ENCODE measurements around the gene CDKN2AIPNL.

The CDKN2AIPNL gene

GRCh38 chr5:134411546-134412266 lies at the start of gene CDKN2AIPNL:
TSS of gene CDKN2AIPNL (minus strand) at chr5:134411881. CDS start at chr5:134411854, 27 bp downstream.
- H3K4me3 ChIP-seq (ENCODE audit: low read length): peak within 1 kb of the TSS; percentile 77
- TF ChIP-seq ZNF274 (IDR thresholded peaks at IDR 0.05; ENCODE audit: low read depth, low read length): no peak

GRCh38 chr5:134460551-134460950 lies 48.9 kb upstream of the CDKN2AIPNL start:
- no peak overlapping the region for H3K4me3 ChIP-seq (ENCODE audit: low read length)
- TF ChIP-seq ZNF274 (IDR thresholded peaks at IDR 0.05; ENCODE audit: low read depth, low read length): no peak

DNA sequence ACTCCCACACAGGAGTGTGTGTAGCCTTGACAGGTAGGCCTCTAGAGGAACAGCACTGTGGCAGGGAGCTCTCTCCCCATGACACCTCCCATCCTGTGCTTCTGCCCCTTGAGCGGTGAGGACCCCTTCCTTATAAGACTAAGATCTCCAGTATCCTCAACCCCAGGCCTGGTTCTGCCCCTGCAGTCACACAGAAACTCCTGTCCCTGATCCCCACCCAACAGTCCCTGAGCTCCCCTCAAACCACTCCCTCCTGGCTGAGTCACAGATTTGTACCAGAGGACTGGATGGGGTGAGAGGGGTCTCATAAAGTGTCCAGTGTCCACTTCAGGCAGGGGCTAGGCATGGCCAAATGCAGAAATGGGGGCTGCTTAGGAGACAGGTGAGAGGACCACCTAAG lies 47.8 kb upstream of the CDKN2AIPNL start:
- H3K4me3 ChIP-seq (ENCODE audit: low read length): no peak overlapping the region
- no peak for TF ChIP-seq ZNF274 (IDR thresholded peaks at IDR 0.05; ENCODE audit: low read depth, low read length)

- H3K4me3 ChIP-seq (ENCODE audit: low read length): no peak overlapping the region
- TF ChIP-seq ZNF274 (IDR thresholded peaks at IDR 0.05; ENCODE audit: low read depth, low read length): no peak
These were observed 47.3 kb upstream of the CDKN2AIPNL start for GRCh38 chr5:134459010-134459403.

- TF ChIP-seq ZNF274 (IDR thresholded peaks at IDR 0.05; ENCODE audit: low read depth, low read length): no peak
- H3K4me3 ChIP-seq (ENCODE audit: low read length): no peak overlapping the region
These were observed 46.7 kb upstream of the CDKN2AIPNL start for GRCh38 chr5:134458234-134459009.

GRCh38 chr5:134457801-134458200 lies 46.1 kb upstream of the CDKN2AIPNL start:
- no peak for TF ChIP-seq ZNF274 (IDR thresholded peaks at IDR 0.05; ENCODE audit: low read depth, low read length)
- no peak overlapping the region for H3K4me3 ChIP-seq (ENCODE audit: low read length)

GRCh38 chr5:134456825-134457224 lies 45.1 kb upstream of the CDKN2AIPNL start:
- no peak overlapping the region for H3K4me3 ChIP-seq (ENCODE audit: low read length)
- TF ChIP-seq ZNF274 (IDR thresholded peaks at IDR 0.05; ENCODE audit: low read depth, low read length): no peak

DNA sequence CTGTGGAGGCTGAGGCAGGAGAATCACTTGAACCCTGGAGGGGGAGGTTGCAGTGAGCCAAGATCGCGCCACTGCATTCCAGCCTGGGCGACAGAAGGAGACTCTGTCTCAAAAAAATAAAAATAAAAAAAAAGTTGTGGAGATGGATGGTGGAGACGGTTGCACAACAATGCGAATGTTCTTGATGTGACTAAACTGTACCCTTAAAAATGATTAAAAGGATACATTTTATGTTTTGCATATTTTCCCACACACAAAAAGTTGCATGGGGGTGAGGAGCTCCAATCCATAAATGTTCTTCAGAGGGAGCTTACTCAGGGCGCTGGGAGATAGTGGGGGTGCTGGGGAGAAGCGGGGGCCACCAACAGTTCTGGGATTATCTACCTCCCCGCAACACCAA lies 43.8 kb upstream of the CDKN2AIPNL start:
- TF ChIP-seq ZNF274 (IDR thresholded peaks at IDR 0.05; ENCODE audit: low read depth, low read length): no peak

GRCh38 chr5:134453016-134453415 lies 41.3 kb upstream of the CDKN2AIPNL start:
- no peak overlapping the region for H3K4me3 ChIP-seq (ENCODE audit: low read length)
- TF ChIP-seq ZNF274 (IDR thresholded peaks at IDR 0.05; ENCODE audit: low read depth, low read length): no peak

More for the DNA sequence above, 43.8 kb upstream of the CDKN2AIPNL start:
- no peak overlapping the region for H3K4me3 ChIP-seq (ENCODE audit: low read length)

DNA sequence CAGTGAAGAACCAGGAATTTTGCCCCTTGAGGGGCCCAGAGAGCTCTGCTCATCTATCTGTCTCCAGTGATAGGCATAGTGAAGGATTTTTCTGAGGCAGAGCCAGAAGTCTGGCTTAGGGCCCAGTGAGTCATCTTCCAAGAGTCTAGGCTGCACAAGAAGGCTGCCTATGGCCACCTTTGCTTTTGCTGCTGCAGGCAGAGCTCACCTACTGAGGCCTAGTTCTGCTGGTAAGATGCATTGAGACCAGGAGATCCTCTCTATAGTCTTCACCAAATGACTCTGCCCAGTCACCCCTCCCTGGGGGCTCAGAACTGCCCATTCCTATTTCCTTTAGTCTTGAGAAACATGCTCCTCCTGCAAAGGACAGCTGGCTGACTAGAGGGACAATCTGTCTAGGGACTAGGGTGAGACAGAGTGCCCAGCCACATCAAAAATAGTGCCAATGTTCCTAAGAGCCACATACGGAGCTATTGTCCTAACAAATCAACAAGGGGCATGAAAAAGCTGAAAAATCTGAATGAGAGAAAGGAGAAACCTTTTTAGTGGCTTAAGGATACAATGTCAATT lies 40.3 kb upstream of the CDKN2AIPNL start:
- H3K4me3 ChIP-seq (ENCODE audit: low read length): no peak overlapping the region
- no peak for TF ChIP-seq ZNF274 (IDR thresholded peaks at IDR 0.05; ENCODE audit: low read depth, low read length)

DNA sequence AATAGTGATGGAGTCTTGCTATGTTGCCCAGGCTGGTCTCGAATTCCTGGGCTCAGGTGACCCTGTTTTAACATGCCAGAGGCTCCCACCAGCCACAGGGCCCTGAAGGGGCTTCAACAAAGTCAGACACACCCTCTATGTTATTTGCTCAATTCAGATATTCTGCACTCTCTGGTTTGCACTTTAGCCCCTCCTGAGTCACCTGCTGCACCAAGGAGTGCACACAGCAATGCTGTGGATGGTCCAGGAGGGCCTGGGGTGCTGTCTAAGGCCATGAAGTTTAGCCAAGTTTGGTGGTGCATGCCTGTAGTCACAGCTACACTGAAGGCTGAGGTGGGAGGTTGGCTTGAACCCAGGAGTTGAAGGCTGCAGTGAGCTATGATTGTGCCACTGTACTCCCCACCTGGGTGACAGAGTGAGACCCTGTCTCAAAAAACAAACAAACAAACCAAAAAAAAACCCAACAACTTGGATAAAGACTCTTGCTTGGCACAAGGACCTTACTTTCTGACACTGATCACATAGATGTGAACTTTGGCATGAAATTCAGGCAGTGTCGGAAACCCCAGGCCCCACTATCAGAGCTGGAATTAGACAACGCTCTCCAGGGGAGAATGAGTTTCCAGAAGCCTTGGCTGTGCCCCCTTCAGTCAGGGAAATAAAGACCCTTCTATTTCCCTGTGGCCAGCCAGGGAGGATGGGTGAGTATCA lies 39.7 kb upstream of the CDKN2AIPNL start:
- H3K4me3 ChIP-seq (ENCODE audit: low read length): no peak overlapping the region
- TF ChIP-seq ZNF274 (IDR thresholded peaks at IDR 0.05; ENCODE audit: low read depth, low read length): no peak

GRCh38 chr5:134450374-134450773 lies 38.7 kb upstream of the CDKN2AIPNL start:
- no peak overlapping the region for H3K4me3 ChIP-seq (ENCODE audit: low read length)
- TF ChIP-seq ZNF274 (IDR thresholded peaks at IDR 0.05; ENCODE audit: low read depth, low read length): no peak

- no peak for TF ChIP-seq ZNF274 (IDR thresholded peaks at IDR 0.05; ENCODE audit: low read depth, low read length)
- no peak overlapping the region for H3K4me3 ChIP-seq (ENCODE audit: low read length)
These were observed 37.5 kb upstream of the CDKN2AIPNL start for GRCh38 chr5:134449167-134449566.

- no peak for TF ChIP-seq ZNF274 (IDR thresholded peaks at IDR 0.05; ENCODE audit: low read depth, low read length)
- H3K4me3 ChIP-seq (ENCODE audit: low read length): no peak overlapping the region
These were observed 36.3 kb upstream of the CDKN2AIPNL start for GRCh38 chr5:134447815-134448520.
